ENCODE results near the gene INPP5A.

INPP5A gene

GRCh38 chr10:132651511-132652029, 114.0 kb downstream of the INPP5A start:
- no peak for DNase-seq (ENCODE audit: low read depth, low spot score)
- no peak overlapping the region for H3K27ac ChIP-seq

- DNase-seq (ENCODE audit: low read depth, low spot score) = no peak
- no peak overlapping the region for H3K27ac ChIP-seq
Observed at GRCh38 chr10:132652446-132652845, 114.9 kb downstream of the INPP5A start.

- no peak overlapping the region for H3K27ac ChIP-seq
- no peak for DNase-seq (ENCODE audit: low read depth, low spot score)
Observed at GRCh38 chr10:132652936-132653590, 115.5 kb downstream of the INPP5A start.

- H3K27ac ChIP-seq = no peak overlapping the region
- DNase-seq (ENCODE audit: low read depth, low spot score) = no peak
Observed at GRCh38 chr10:132653721-132654120, 116.1 kb downstream of the INPP5A start.

GRCh38 chr10:132654121-132654571, 116.6 kb downstream of the INPP5A start:
- no peak for DNase-seq (ENCODE audit: low read depth, low spot score)
- H3K27ac ChIP-seq = no peak overlapping the region

GRCh38 chr10:132654708-132655661, 117.4 kb downstream of the INPP5A start:
- no peak for DNase-seq (ENCODE audit: low read depth, low spot score)
- H3K27ac ChIP-seq = no peak overlapping the region

- H3K27ac ChIP-seq = no peak overlapping the region
- no peak for DNase-seq (ENCODE audit: low read depth, low spot score)
Observed at GRCh38 chr10:132655735-132656134, 118.1 kb downstream of the INPP5A start.

- no peak overlapping the region for H3K27ac ChIP-seq
- DNase-seq (ENCODE audit: low read depth, low spot score) = no peak
Observed at GRCh38 chr10:132656283-132657126, 118.9 kb downstream of the INPP5A start.

- no peak for DNase-seq (ENCODE audit: low read depth, low spot score)
- no peak overlapping the region for H3K27ac ChIP-seq
Observed at GRCh38 chr10:132657127-132657706, 119.6 kb downstream of the INPP5A start.

GRCh38 chr10:132657748-132658147, 120.2 kb downstream of the INPP5A start:
- H3K27ac ChIP-seq = no peak overlapping the region
- DNase-seq (ENCODE audit: low read depth, low spot score) = no peak

GRCh38 chr10:132658546-132659205, 121.1 kb downstream of the INPP5A start:
- no peak for DNase-seq (ENCODE audit: low read depth, low spot score)

GRCh38 chr10:132659206-132660091, 121.9 kb downstream of the INPP5A start:
- no peak for DNase-seq (ENCODE audit: low read depth, low spot score)
- H3K27ac ChIP-seq = no peak overlapping the region

More at GRCh38 chr10:132658546-132659205, 121.1 kb downstream of the INPP5A start:
- H3K27ac ChIP-seq = no peak overlapping the region

- DNase-seq (ENCODE audit: low read depth, low spot score) = no peak
- H3K27ac ChIP-seq = no peak overlapping the region
Observed at GRCh38 chr10:132660385-132660784, 122.8 kb downstream of the INPP5A start.

- no peak for DNase-seq (ENCODE audit: low read depth, low spot score)
- no peak overlapping the region for H3K27ac ChIP-seq
Observed at GRCh38 chr10:132662186-132662920, 124.8 kb downstream of the INPP5A start.

- H3K27ac ChIP-seq = peak overlapping the region; percentile 48
Observed at GRCh38 chr10:132663666-132664365, 126.2 kb downstream of the INPP5A start.

GRCh38 chr10:132664407-132664806, 126.8 kb downstream of the INPP5A start:
- peak overlapping the region; percentile 48 for H3K27ac ChIP-seq
- no peak for DNase-seq (ENCODE audit: low read depth, low spot score)

More at GRCh38 chr10:132663666-132664365, 126.2 kb downstream of the INPP5A start:
- no peak for DNase-seq (ENCODE audit: low read depth, low spot score)

GRCh38 chr10:132664883-132665282, 127.3 kb downstream of the INPP5A start:
- no peak for DNase-seq (ENCODE audit: low read depth, low spot score)

More at GRCh38 chr10:132664883-132665282, 127.3 kb downstream of the INPP5A start:
- H3K27ac ChIP-seq = no peak overlapping the region
